Fibroblast of skin of left biceps (primary cell): ENCODE results near the gene PLSCR4.
A peak's percentile ranks its signal among the peaks of the same experiment; 100 is the strongest.

Experiments used
- DNase-seq, 2 experiments: peaks; one replicate each; pipeline ENCODE4 v3.0.0-alpha.2; 2013; ENCODE audit warnings: low read depth in 2 of 2

PLSCR4 gene

DNA sequence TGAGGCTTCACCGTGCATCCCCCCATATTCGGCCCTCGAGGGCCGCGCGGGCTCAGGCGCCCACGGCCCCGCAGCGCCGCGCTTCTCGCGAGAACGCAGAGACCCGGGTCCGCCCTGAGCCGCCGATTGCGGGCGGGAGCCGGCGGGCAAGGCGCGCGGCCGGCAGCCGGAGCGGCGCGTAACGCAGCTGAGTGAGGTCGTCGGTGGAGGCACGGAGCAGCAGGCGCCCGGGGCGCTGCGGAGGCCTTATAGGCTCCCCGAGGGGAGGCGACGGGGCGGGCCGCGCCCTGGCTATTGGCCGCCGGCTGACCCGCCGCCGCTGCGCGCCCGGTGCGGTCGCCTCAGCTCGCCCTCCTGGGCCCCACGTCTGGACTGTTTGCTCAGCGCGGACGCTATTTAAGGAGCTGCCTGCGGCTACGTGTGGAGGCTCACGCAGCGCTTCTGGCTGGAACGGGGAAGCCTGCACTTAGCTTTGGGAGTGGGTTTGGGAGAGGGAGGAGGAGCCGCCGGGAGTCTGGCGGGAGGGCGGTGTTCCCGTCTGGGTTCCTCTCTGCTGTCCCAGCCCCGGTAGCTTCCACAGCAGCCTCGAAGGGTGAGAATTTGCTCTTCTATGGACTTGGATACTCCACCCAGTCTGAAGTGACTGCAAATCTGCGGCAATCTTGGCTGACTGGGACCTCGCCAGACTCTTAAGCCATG is 89.8 kb downstream of the PLSCR4 start, which contains the start of gene PLOD2:
Gene PLOD2, minus strand, starts transcription at position 221 of the 699 bp plus-strand sequence. Its CDS starts 195 bp downstream, at position 26.
- peak; percentile 87 for DNase-seq

DNA sequence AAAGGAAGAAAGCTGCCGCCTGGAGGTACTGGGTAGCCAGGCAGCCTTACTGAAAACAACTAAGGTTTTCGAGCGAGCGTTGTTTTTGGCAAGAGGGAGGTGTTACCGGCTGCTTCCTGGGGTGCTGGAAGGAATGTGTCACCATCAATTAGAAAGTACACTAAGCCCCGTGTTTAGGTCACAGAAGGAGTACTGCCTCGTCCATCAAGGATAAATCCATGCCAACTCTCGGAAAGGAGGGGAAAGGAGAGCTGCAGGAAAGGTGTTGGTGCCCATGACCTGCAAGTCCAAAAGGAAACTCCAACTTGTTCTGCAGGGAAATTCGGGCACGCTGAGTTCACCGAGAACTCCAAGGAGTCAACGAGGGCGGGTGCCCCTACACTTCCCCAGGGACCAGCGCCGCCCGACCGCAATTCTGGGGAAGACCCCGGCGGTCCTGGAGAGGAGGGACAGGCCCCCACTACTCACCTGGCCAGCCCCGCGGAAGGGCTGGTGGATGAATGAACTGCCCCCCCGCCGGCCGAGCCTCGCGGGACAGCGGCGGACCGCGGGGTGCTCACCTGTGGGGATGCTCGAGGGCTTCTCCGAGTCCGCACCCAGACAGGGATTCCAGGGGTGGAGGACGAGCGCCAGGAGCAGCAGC is 90.5 kb downstream of the PLSCR4 start:
- DNase-seq = peak in 1 of 2 experiments; percentile 56

DNA sequence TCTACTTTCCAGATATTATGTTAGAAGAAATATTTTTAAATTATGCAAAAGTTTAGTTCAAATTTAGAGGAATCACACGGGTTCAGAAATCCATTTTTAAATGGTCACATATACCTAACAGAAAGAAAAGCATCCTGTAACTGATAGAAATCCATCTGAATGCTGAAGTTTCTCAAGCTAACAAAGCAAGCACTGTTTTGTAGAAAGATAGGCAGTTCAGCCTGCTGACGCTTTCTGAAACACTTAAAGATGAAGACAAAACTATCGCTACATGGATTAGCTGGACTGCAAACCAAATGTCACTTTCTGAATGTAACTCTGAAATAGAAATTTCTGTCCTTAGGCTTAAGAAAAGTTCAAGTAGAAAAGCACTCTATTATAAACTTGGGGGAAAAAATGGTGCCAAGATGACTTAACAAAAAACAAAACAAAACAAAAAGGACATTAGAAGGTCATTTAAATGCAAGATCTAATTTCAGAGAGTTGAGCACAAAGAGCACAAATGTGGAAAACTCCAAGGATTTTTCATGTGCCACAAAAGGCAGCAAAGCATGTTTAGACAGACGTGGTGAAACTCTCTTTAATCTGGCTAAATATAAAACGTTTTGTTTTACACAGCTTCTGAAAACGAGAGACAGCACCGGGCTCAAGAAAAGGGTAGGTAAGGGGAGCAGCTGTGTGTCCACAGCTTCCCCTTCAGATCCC is 91.1 kb downstream of the PLSCR4 start:
- no peak for DNase-seq

DNA sequence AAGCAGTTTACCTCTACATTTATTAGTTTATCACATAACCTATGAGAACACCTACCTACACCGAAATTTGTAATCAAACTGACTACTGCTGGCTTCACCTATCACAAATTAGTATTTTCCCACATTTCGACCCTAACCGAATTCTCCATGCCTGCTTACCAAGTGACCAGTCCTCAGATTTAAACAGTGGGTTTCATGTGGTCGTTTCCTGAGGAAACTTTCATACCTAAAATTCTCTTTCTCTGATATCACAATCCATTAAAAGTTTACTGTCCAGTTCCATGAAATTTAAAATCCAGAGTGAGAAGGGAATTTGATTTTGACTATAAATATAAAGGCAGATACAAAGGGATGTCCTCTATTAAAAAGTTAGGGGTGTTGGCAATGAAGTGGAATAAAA is 91.9 kb downstream of the PLSCR4 start:
- no peak for DNase-seq

DNA sequence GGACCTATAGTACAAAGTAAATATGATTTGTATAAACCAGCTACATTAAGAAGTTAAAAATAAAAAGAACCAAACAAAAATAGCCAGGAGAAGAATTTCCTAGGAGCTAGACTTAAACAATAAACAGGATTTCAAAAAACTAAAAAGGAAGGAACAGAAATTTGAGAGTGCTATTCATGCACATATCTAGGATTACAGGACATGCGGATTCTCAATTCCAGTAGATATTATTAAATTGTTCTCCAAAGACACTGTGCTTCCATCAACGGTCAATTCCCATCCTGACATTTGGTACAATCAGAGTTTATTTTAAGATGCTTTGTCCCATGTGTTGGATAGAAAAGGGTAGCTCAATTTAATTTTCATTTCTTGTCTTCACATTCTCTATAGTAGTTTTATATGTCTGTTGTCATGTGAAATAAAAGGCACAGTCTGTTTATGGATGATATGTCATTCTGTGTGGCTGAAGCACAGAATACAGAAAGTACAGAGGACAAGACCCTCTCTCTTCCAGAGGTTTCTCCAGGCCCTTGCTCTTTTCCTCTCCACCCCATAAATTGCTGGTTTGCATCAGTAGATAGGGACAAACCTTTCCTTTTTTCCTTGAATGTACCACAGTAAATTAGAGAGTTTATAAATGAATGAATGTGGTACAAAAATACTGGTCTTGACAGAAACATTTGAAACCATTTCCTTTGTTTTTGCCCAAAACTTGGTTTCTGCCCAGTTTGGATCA is 93.4 kb downstream of the PLSCR4 start:
- DNase-seq = no peak

DNA sequence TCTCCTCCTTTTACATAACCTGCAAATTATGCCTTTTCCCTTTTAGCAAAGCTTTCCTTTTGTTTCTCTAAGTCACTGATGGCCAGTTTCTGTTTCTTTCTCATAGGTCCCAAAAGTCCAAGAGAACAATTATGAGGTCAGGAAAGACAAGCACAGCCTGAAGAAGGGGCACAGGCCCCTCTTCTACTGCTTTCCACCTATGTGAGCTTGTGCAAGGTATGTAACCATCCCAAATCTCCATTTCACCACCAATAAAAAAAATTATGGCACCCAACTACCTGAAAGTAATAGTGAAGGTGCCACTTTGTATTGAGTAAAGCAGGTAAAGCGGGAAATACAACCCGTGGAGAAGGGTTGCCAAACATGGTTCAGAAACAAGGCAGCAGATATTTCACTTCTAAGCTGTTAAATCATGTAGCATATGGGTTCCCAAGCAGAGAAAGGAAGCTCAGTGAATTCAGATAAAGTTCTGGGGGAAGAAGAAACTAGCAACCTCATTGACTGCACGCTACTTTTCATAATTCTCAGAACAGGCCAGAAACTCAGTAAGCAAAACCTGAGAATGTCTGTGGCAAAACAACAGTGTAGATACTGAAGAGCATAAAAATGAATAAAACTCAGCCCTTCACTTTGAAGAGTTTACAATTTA is 94.1 kb downstream of the PLSCR4 start:
- DNase-seq = no peak

DNA sequence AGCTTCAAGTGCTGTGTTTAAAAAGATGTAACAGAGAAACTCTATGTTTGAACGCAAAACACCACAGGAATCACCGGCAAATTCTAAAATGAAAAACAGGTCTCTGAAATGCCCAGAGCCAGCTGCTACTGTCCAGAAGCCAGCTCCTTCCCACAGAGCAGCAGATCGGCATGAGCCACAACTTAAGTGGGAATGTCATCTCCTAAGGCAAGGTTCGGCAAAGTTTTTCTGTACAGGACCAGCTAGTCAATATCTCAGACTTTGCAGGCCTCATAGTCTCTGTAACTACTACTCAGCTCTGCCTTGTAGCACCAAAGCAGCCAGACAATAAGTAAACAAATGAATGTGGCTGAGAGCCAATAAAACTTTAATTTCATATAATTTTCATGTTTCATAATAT is 94.8 kb downstream of the PLSCR4 start:
- DNase-seq = no peak

DNA sequence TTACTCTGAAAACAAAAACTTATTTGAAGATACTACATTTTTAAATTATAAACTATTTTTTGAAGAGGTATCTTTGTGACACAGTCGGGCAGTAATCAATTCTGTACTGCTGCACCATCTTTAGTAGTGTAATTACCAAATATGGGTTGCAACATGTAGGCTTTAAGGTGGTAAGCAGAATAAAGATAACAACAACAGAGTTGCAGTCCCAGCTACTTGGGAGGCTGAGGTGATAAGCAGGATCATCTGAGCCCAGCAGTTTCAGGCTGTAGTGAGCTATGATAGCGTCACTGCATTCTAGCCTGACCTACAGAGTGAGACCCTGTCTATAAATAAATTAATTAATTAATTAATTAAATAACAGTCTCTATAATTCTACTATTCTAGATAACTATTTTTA is 95.9 kb downstream of the PLSCR4 start:
- no peak for DNase-seq

DNA sequence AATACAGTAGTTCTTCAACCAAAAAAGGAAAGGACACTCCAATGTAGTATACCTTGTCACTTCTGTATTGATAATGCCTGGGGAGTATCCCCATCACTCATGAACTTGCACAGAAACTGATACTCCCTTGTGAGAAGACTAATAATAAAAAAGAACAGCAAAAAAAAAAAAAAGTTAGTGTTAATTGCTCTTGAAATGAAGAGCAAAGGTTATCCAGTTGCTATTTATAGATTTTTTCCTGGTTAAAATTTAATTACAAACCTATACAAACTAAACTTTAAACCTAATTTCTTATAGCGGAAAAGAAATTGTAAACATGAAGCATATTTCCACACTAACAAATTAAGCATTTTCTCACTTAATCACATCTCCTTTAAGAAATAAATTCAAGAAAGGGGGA is 96.6 kb downstream of the PLSCR4 start:
- no peak for DNase-seq

DNA sequence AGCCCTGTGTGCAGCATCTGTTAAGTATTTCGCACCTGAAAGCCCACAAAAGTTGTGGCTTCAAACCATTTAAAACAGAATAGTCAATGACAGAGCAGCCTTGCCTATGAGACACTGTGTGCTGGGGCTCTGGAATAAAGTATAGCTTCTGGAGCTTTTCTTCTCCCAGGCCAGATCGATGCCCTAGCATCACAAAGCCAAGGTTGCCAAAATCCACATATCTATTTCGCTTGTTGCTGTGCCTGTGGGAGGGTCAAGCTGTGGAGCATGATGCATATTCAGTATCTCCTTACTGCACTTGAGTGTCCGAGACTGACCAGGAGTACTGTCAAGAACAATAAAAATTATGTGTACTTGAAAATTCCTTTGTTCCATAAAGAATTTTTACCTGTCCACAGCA is 97.5 kb downstream of the PLSCR4 start:
- DNase-seq = no peak

DNA sequence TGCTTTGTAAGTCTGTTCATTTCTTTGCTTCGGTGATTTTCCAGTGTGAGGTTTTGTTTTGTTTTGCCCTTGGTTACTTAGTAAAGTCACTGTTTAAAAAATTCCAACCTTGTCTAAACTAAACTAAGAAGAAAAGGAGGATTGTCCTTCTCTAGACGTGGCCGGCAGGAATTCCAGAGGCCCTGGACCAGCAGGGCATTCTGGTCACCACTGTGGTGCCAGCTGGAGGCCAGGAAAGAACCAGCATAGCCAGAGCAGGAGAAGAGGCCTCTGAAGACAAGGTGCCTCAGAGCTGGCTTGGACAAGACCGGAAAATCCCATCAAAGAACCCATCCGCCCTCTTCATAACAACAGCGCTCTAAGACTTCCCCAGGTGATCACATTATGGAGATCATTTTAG is 98.1 kb downstream of the PLSCR4 start:
- no peak for DNase-seq

DNA sequence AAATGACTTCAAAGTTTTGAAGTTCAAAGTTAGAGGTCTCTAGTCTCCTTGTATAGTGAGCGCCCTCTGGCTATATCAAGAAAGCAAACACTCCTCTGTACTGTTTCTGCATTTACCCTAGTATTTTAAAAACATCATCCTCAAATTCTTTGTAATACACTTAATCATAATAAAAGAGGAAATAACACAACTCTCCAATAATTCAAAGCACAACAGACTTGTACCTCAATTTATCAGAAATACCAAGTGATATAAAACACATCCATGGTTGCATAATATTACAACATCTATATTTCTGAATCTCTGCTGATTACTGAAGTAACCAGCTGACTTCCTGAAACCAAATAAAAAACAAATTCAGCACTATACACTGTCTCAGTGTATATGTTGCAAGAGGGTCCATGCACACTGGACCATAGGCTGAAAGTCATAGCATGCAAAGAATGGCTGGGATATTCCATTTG is 102.4 kb downstream of the PLSCR4 start:
- no peak for DNase-seq

DNA sequence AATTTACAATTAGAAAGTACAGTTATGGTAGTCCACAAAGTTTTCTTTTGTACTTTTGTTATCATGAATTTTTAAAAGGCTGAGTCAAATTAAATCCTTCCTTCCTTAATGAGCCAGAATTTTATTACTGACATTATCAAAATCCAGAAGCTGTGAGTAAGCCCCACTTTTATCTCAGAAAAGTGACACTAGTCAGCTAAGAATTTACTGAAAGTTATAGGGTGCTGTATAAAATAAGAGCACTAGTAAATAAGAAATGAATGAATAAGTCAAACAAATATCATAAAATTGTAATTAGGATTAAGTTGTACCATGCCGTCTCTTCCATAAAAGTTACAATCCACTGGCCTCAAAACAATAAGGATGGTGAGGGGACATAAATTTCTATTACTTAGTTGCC is 105.3 kb downstream of the PLSCR4 start:
- DNase-seq = no peak

DNA sequence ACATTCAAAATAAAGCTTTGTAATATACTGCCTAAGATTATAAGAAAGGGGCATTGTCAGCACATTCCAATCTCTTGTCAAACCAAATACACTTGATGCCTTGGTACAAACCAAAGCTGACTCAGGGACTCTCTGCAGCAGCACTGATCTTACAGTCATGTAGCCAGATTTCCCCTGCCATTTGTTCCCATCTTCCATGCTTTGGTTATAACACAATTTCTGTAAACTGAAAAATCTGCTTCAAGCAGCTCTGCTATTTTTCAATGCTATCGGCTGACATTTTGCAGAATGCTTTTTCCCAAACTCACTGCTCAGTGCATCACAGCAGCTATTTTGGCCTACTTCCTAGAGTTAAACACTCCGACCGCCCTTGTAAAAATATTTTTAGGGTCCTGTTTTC is 108.1 kb downstream of the PLSCR4 start:
- DNase-seq = no peak
